Measurements from ENCODE around the gene NDUFS2. TPM values are rescaled to one million over a fixed set of nuclear protein-coding genes. Genes with fewer than 3 reads are reported as not detected.
A peak's percentile ranks its signal among the peaks of the same experiment; 100 is the strongest.

NDUFS2 gene
- total and polyA plus RNA-seq, 9 of the 15 experiments (the other 6 are each of a cell fraction or from before 2014, with no cell fraction given) = 70.0 to 176 (median 141) TPM

- TF ChIP-seq ZNF318 (IDR thresholded peaks at IDR 0.05; ENCODE audit: borderline replicate concordance in 1 of 2, low read depth in 1 of 2) (0 out of 4 replicates have a peak, but pooled peaks of 1 of the 2 experiments have one; percentile 72), TGIF2 (CRISPR knock-in tag; IDR thresholded peaks at IDR 0.05) (no peak), GABPA (tag; conservative IDR thresholded peaks at IDR 0.05; ENCODE audit: low read depth) (peak; percentile 99), SP1 (CRISPR knock-in tag; IDR thresholded peaks at IDR 0.05) (peak; percentile 83), HCFC1 (IDR thresholded peaks at IDR 0.05; ENCODE audit: low read depth, low read length) (peak; percentile 80), CREB3 (tag; conservative IDR thresholded peaks at IDR 0.05; ENCODE audit: low read depth) (peak; percentile 71), NR2C2 (CRISPR knock-in tag; IDR thresholded peaks at IDR 0.05) (no peak), NR2C2 (tag; IDR thresholded peaks at IDR 0.05) (peak; percentile 93), SREBF2 (CRISPR knock-in tag; IDR thresholded peaks at IDR 0.05) (no peak), RERE (CRISPR knock-in tag; IDR thresholded peaks at IDR 0.05; ENCODE audit: borderline replicate concordance) (no peak), CREBBP (IDR thresholded peaks at IDR 0.05; ENCODE audit: low read depth, low read length) (no peak), DIDO1 (tag; IDR thresholded peaks at IDR 0.05; ENCODE audit: low read depth) (peak; percentile 90), NFATC3 (IDR thresholded peaks at IDR 0.05) (peak; percentile 73; the same call in 1 of the 2 replicates)
Observed at GRCh38 chr1:161153682-161154337, 48.4 kb upstream of the NDUFS2 start, which contains the start of gene UFC1 (continued).
